ENCODE results near the gene TRMT1.

TRMT1 gene

DNA sequence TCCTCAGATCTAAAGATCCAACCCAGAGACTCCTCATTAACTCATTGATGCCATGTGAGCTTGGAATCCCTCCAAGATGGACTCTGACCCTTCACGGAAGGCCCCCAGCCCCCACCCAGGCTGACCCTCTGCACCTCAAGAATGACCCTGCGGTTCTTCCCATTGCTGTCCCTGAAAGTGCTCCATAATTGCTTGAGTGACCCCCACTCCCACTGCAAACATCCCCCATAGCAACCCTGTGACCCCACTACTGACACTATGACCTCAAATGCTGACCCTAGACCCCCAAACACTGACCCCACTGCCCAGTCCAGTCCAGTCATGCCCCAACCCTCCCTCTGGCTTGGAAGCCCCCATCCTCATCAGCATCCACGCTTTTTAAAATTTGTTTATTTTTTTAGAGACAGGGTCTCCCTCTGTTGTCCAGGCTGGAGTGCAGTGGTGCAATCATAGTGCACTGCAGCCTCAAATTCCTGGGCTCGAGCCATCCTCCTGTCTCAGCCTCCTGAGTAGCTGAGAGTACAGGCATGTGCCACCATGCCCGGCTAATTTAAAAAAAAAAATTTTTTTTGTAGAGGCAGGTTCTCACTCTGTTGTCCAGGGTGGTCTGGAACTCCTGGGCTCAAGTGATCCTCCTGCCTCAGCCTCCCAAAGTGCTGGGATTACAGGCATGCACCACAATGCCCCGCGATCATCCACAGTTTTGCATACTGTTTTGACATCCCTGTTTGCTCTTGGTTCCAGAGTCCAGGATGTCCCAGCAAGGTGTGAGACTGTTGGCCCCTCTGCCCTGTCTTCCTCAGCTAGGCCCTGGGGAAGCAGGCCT lies 14.7 kb downstream of the TRMT1 start:
- DNase-seq: no peak

DNA sequence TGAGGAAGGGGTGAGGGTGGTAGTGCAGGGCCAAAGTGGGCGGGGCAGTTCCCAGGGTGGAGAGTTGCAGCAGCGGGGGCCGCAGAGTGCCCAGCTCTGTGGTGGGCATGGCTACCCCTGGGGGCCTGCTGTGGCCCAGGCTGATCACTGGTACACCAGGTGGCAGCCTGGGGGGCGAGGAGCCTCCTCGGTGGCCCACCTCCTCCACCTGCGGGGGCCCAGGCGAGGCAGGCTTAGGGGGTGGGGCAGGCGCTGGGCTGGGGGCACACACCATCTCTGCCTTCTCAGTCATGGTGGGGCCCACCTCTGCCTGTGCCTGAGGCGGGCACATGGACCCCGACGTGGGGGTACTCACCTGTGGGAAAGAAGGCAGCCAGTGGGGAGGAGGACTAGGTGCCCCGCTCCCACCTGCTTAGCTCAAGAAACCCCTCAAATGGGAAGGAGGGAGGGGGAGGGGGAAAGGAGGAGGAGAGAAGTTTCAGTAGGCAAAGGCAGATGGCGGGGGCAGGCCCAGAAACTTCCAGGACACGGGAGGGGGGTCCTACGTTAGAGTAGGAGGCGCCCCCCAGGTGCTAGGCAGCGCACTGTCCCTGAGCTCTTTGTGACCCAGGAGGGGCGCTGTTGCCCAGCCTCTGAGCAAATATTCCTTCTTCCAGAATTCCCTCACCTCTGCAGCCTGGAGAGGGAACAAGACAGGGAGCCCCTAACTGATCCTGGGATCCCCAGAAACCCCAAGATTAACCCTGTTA lies 15.5 kb downstream of the TRMT1 start:
- DNase-seq: no peak

DNA sequence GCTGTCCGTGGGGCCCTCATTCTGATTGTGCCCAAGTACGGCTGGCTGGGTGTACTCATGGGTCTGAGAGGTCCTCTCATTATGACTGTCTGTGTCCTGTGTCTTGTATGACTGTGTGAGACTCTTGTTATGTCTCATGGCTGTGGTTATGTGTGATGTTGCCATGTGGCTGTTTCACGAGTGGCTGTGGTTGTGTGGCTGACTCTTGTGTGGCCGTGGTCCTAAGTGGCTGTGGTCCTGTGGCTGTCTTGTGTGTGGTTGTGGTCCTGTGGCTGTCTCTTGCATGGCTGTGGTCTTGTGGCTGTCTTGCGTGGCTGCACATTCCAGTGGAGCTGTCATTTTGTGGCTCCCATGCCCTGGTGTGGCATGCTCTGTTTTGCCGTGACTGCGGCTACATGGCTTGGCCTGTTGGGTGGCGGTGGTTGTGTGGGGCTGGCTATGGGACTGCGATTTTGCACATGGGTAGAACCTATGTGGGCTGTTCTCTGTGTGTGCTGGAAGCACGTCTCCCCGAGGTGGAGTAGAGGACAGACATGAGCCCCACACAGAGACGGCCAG lies 16.4 kb downstream of the TRMT1 start:
- no peak for DNase-seq

DNA sequence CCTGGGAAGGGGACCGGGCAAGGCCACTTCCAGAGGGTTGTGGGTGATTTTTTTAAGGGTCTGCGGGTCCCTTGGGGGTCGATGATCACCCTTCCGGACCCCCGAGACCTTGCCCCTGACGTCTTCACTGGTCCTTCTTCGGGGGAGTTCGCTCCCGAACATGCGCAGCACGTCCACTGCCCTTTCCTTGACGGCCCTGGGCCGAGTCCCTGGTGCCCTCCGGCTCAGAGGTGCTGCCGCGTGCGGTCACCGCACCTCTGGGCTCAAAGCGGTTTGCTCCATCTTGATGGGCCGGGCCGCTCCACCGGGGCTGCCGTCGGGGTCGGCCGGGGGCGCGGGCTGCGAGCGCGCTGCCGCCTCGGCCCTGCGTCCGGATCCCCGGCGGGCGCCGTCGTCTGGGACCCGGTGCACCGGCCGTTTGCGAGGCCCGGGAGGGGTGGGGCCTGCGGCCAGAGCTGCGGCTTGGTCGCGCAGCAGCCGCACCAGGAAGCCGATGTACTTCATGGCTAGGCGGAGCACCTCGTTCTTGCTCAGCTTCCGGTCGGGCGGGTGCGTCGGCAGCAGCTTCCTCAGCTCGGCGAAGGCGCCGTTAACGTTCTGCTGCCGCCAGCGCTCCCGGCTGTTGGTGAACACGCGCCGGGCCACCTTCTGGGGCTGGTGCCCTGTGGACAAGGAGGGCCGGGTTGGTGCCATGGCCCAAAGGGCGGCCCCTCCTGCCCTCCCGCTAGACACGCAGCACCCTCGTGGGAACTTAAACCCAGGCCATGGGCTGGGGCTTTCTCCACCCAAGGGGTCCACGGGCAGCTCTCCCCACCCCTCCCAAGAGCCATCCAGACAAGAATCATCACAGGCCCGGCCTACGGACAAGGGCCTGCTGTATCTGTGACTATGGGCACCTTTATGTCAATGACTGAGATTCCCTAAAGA lies 17.2 kb downstream of the TRMT1 start:
- DNase-seq: peak; percentile 53

- no peak for DNase-seq
Observed at GRCh38 chr19:13098277-13099072, 18.1 kb downstream of the TRMT1 start.

DNA sequence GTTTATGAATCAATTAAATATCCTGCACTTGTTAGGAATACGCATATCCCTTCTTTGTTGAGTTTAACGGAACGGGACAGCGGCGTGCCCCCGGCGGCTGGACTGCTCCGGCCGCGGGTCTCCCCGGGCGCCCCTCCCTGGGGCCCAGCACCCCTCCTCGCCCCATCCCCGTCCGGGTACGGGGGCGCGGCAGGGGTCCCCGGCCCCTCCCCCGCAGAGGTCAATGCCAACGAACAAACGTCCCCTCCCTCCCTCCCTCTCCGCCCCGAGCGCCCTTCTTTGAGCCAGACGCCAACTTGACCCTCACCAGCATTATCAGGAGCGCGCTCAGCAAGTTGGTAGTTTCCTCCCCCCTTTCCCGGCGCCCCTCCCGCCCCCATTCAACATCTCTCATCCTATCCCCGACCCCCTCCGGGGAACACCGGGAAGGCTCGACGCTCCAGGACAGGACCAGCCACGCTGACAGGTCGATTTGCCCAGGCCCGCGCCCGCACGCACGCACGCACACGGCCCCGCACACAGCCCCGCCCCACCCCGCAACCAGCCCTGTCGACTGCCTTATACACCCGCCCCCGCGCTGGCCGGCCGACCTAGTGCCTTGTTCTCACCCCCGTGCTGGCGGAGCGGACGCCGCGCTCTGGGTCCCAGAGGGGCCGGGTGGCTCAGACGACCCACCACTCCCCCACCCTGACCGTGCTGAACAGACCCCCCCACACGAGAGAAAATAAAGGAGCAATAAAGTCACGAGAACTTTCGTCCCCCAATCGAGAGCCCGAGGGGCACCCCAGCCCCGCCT lies 18.9 kb downstream of the TRMT1 start:
- DNase-seq: no peak

- no peak for DNase-seq
Observed at GRCh38 chr19:13097033-13097462, 19.5 kb downstream of the TRMT1 start.

- DNase-seq: no peak
Observed at GRCh38 chr19:13095934-13096927, 20.3 kb downstream of the TRMT1 start.

- DNase-seq: no peak
Observed at GRCh38 chr19:13095393-13095784, 21.2 kb downstream of the TRMT1 start.

DNA sequence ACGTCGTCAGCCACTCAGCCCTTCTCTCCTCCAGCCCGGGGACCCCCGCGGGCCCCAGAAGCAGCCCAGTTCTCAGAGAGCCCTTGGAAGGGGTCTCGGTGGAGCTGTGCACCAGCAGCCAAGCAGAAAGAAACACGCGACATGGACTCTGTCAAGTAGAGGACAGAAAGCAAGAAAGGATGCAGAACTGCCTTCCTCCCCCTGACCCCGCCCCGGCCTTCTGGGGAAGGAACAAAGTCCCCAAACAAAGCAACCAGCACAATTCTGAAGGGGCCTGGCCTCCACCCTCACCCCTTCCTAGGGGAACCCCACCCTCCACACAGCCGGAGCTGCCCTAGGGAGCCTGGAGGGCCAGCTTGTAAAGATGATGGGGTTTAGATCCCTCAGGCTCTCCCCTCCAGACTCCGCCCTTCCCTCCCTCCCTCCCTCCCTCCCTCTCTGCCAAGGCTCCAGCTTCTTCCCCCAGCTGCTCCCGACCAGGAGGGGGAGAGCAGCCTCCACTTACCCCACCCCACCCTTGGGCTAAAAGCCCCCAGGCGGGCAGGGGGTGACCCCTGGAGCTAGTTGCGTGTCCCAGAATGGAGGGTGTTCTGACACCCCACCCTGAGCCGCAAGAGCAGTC lies 21.7 kb downstream of the TRMT1 start:
- no peak for DNase-seq

DNA sequence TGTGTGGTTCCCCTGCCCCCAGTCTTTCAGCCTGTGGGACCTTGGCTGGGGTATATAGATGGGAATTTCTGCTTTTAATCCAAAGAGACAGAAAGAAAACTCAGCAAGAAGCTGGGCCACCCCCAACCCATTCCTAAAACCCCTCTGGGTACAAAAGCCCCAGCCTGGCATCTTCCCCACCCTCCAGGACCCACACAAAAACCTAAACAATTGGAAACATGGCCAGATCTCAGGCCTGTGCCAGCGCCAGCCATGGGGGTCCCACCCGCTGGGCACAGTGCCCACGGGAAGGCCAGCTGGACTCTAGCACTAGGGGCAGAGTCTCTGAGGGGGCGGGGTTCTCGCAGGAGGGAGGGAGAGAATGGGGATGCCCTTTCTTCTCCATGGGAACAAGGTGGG lies 22.4 kb downstream of the TRMT1 start:
- DNase-seq: no peak

GRCh38 chr19:13093407-13094105 lies 23.0 kb downstream of the TRMT1 start:
- DNase-seq: peak; percentile 76

- DNase-seq: no peak
Observed at GRCh38 chr19:13092606-13093235, 23.8 kb downstream of the TRMT1 start.

DNA sequence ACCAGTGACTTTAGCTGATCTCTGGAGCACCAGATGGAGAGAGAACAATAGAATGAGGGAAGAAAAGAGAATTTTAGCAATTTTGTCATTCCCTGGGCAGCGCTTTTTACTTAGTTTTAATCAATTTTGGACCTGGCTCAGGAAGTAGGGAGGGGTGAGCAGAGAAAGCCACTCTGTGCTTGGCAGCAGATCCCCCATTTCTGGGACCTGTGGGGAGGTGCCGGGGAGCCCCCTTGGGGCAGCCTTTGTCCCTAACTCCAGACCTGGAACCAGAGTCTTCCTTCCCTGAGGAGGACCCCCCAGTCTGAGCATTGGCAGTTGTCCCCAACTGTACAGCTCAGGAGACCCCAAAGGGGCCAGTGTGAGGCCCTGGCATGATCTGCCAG lies 24.4 kb downstream of the TRMT1 start:
- no peak for DNase-seq

DNA sequence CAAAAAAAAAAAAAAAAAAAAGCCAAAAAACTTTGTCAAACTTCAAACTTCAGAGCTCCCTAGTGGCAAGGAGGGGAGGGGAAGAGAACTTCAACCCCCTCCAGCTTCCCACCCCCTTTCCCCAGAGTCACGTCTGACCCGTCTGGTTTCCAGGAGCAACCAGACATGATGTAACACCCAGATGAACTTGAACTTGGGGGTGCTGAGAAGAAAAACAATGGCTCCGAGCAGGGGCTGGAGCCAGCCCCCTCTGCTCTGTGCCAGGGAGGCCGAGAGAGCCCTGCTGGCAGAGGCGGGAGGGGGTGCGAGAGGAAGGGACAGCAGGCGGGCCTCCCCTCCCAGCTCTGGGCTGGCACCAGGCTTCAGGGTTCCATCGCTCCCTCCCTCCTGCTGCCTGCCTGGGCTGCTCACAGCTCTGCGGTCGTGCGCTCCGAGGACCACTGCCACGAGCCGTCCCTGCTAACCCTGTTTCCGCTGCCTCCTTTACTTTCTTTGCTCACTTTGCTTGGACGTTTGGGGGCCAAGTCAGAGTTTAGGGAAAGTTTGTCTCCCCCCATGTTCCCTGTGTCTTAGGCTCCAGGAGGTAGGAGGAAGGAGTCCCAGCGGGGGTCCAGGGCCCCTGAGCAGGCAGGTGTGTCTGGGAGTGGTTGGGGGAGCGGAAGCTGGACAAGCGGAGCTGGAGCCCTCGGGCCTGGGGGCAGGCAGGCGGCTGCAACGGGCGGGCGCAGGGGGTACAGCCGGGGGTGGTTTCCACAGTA lies 25.0 kb downstream of the TRMT1 start:
- no peak for DNase-seq

- DNase-seq: no peak
Observed at GRCh38 chr19:13090511-13091231, 25.9 kb downstream of the TRMT1 start.

Data from effector CD8-positive, alpha-beta T cell (primary cell).